Heart left ventricle (tissue), 13 donors: ENCODE measurements around the gene IGFL4.

Source experiments
- CTCF ChIP-seq, 12 donors: fragments of 200-600 bp; sonication (generic) in 4 of 12; IDR thresholded peaks; one replicate each; pipeline versions ENCODE4 v1.5.0 to v1.8.0; 2018 to 2022; ENCODE audit warnings: antibody characterized with exemption in 12 of 12, mild to moderate bottlenecking in 5 of 12
- POLR2A ChIP-seq, 2 donors: fragments of 450-650 bp; IDR thresholded peaks; one replicate each; pipeline ENCODE4 v1.6.1; 2017; ENCODE audit warnings: antibody characterized with exemption in 2 of 2, mild to moderate bottlenecking in 2 of 2, moderate library complexity in 2 of 2
- donor health status: ischemic (EF 13 %, LVEDD 7.1; RV severe dilation, severe dysfunction).
- donor health status: DM: no; HTN: yes; CAD: no.
- donor health status: DM: no; HTN: no; CAD: no.
- donor health status: ischemic (EF 25% LVEDD 6.9; RV normal size, moderate dysfunction).
- donor health status: ischemic (EF 25% LVEDD 5.7; RV mildly dilated, moderate dysfunction).
- donor health status: ischemic (EF 35%, LVEDD 5.7; RV mildly dilated, moderate dysfunction).
- donor health status: nonischemic (EF 11% LVEDD 7.7; RV severe dilation, severe dysfunction).
- donor health status: DM: yes; HTN: yes; CAD: no.
- donor health status: PGD.
- donor health status: ischemic (EF 29% LVEDD 5.4; RV normal size, mild dysfunction).
- donor health status: nonischemic (EF 23%, LVEDD 6.1; RV moderate dilation, normal function).

- TF ChIP-seq POLR2A (IDR thresholded peaks at IDR 0.05) (no peak), CTCF (IDR thresholded peaks at IDR 0.05) (no peak)
Measured at GRCh38 chr19:46066471-46066870, 25.7 kb upstream of the IGFL4 start.
